ENCODE measurements around the gene ADGRF3. TPM values are rescaled to one million over a fixed set of nuclear protein-coding genes. Genes with fewer than 3 reads are reported as not detected.

Gene ADGRF3
- total RNA-seq, 6 donors from 2014 or later = 0.15 to 2.1 (median 0.30) TPM; not detected in 1

DNA sequence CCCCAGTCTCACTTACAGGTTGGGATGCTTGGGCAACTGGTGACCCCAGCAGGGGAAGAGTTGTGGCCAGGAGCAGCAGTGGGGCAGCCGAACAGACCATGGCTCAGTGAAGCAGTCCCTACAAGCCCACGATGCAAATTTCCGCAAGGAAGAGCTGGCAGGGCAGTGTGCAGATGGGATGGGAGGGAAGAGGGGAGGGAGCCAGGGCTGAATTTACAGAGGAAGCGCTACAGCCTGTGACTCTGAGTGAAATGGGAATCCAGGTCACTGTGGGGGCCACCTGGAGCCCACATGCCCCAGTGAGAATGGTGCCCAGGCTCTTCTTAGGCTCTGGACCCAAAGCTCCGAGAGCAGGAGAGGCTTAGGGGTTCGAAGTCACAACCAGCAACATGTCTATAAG lies 27.6 kb downstream of the ADGRF3 start:
- DNase-seq = no peak

DNA sequence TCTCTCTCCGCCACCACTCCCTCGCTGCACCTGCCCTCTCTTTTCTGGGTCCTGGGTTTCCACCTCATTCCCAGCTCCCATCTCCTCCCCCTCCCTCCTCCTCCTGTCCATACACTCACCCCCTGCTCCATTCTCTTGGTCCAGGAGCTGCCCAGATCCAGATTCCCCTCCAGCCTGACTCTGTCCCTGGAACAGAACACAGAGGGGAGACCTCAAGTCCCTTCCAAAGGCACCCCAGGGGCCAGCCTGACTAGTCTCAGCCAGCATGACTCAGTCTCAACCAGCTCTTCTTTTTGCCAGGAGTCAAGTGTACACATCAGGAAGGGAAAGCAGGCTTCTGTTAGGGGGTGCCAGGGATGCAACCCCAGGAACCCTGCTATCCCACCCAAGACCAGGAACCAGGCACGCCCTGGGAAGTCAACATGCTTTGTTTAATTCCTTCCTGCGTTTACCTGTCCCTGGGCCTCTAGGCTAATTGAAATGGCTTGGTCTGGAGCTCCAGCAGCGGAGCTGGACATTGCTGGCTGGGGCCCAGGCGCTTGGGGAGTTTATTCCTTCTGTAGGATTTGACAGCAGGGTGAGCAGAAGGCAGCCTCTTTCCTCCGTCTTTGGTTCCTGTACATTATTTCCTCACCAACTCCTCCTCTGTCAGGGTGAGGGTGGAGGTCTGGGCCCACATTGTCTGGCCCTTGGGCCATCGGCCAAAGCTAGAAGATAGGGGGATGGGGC lies 29.0 kb downstream of the ADGRF3 start:
- Histone ChIP-seq H3K27ac (no peak overlapping the region), H3K4me1 (no peaks in the 10 kb centered on the region), H3K27me3 (no peaks in the 10 kb centered on the region), H3K36me3 (no peaks in the 10 kb centered on the region), H3K9me3 (no peaks in the 10 kb centered on the region), H3K4me3 (no peak overlapping the region)
- 84% methylated on average over 6 to 8 of the region's 8 CpGs for WGBS, 2 donors
- no peak for TF ChIP-seq POLR2A (IDR thresholded peaks at IDR 0.05)
- no peak for TF ChIP-seq POLR2AphosphoS5 (IDR thresholded peaks at IDR 0.05)
- DNase-seq = no peak
- no peak for ATAC-seq (ENCODE audit: low FRiP score in 2 of 2)

More for the DNA sequence above, 27.6 kb downstream of the ADGRF3 start:
- ATAC-seq (ENCODE audit: low FRiP score in 2 of 2) = no peak
- no peaks in the 10 kb centered on the region for H3K9me3 ChIP-seq
- no peak overlapping the region for H3K27ac ChIP-seq
- no peaks in the 10 kb centered on the region for H3K36me3 ChIP-seq
- no peaks in the 10 kb centered on the region for H3K27me3 ChIP-seq
- no peak overlapping the region for H3K4me3 ChIP-seq
- WGBS, 2 donors = 62 to 75% methylated on average over 5 to 6 of the region's 6 CpGs
- no peaks in the 10 kb centered on the region for H3K4me1 ChIP-seq
- TF ChIP-seq POLR2A (IDR thresholded peaks at IDR 0.05) (no peak), POLR2AphosphoS5 (IDR thresholded peaks at IDR 0.05) (no peak), EP300 (IDR thresholded peaks at IDR 0.05) (no peak)
- TF ChIP-seq, protein P1, sequence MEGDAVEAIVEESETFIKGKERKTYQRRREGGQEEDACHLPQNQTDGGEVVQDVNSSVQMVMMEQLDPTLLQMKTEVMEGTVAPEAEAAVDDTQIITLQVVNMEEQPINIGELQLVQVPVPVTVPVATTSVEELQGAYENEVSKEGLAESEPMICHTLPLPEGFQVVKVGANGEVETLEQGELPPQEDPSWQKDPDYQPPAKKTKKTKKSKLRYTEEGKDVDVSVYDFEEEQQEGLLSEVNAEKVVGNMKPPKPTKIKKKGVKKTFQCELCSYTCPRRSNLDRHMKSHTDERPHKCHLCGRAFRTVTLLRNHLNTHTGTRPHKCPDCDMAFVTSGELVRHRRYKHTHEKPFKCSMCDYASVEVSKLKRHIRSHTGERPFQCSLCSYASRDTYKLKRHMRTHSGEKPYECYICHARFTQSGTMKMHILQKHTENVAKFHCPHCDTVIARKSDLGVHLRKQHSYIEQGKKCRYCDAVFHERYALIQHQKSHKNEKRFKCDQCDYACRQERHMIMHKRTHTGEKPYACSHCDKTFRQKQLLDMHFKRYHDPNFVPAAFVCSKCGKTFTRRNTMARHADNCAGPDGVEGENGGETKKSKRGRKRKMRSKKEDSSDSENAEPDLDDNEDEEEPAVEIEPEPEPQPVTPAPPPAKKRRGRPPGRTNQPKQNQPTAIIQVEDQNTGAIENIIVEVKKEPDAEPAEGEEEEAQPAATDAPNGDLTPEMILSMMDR (IDR thresholded peaks at IDR 0.05) = no peak

DNA sequence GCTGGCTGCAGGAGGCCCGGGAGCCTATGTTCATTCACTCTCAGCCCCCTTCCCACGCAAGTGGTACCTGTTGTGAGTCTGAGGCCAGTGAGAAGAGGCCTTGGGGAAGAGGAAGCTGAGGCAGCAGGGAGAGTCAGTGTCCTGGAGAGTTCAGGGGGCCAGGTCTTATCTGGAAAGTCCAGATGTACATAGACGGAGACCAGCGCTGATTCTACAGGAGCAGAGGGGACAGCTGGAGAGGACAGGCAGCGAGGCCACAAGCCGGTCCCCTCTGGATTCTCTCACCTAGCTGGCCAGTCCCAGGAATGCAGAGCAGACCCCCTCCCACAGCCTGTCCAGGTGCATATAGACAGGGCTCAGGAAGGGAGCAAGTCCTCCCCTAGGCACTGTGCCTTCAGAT lies 29.7 kb downstream of the ADGRF3 start:
- TF ChIP-seq POLR2AphosphoS5 (IDR thresholded peaks at IDR 0.05) (no peak), POLR2A (IDR thresholded peaks at IDR 0.05) (no peak), EP300 (IDR thresholded peaks at IDR 0.05) (no peak)
- TF ChIP-seq, protein P1 (IDR thresholded peaks at IDR 0.05) = no peak
- WGBS, 2 donors = 90 to 94% methylated on average over 6 of the region's 6 CpGs
- H3K4me3 ChIP-seq = no peak overlapping the region
- no peaks in the 10 kb centered on the region for H3K4me1 ChIP-seq
- ATAC-seq (ENCODE audit: low FRiP score in 2 of 2) = no peak
- no peaks in the 10 kb centered on the region for H3K36me3 ChIP-seq
- no peak overlapping the region for H3K27ac ChIP-seq
- DNase-seq = no peak
- no peaks in the 10 kb centered on the region for H3K9me3 ChIP-seq
- no peaks in the 10 kb centered on the region for H3K27me3 ChIP-seq

DNA sequence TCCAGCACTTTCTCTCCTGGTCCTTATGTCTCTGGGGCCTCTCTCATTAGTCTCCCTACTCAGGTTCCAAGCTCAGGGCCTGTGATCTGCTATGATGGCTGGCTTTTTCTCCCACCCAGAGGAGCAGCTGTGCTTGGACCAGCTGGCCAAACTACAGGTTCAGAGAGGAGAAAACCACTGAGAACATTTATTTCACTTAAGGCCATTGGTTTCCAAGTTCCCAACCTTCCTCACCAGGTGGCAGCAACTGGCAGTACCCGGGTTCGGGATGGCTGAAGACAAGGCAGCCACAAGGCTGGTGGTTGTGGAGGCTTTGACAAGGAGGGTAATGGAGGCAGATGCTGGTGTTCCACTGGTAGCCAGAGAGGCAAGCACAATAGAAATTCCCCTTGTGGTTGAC lies 30.5 kb downstream of the ADGRF3 start:
- Histone ChIP-seq H3K4me3 (no peak overlapping the region), H3K36me3 (no peaks in the 10 kb centered on the region), H3K4me1 (no peaks in the 10 kb centered on the region), H3K27me3 (no peaks in the 10 kb centered on the region), H3K27ac (no peak overlapping the region), H3K9me3 (no peaks in the 10 kb centered on the region)
- ATAC-seq (ENCODE audit: low FRiP score in 2 of 2) (no peak), DNase-seq (no peak)
- 69 to 70% methylated on average over 2 of the region's 2 CpGs for WGBS, 2 donors
- TF ChIP-seq POLR2AphosphoS5 (IDR thresholded peaks at IDR 0.05) = no peak
- TF ChIP-seq, protein P1 (IDR thresholded peaks at IDR 0.05) = no peak
- TF ChIP-seq POLR2A (IDR thresholded peaks at IDR 0.05) = no peak
- no peak for TF ChIP-seq EP300 (IDR thresholded peaks at IDR 0.05)

DNA sequence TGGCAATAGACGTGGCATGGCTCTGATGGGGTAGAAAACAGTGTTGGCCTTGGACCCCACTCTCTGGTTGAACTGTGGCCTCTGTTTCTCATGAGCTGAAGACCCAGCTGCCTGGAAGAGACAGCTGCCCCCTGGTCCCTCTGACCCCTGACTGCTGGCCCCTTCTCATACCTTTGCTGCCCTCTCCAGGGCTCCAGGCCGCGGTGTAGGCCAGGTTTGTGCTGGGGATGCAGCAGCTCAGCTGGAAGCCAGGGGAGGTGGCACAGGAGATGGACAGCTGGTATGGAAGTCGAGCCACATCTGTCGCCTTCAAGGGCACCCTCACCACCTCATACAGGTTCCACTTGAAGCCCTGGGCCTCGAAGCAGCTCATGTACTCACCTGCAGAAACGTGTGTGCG lies 32.3 kb downstream of the ADGRF3 start:
- Histone ChIP-seq H3K36me3 (no peaks in the 10 kb centered on the region), H3K27ac (no peak overlapping the region), H3K4me1 (no peaks in the 10 kb centered on the region), H3K9me3 (no peaks in the 10 kb centered on the region), H3K4me3 (no peak overlapping the region), H3K27me3 (no peaks in the 10 kb centered on the region)
- DNase-seq (peak in 1 of 2 donors; percentile 43), ATAC-seq (ENCODE audit: low FRiP score in 2 of 2) (no peak)
- TF ChIP-seq POLR2A (IDR thresholded peaks at IDR 0.05) (no peak), EP300 (IDR thresholded peaks at IDR 0.05) (no peak), POLR2AphosphoS5 (IDR thresholded peaks at IDR 0.05) (no peak)
- TF ChIP-seq, protein P1 (IDR thresholded peaks at IDR 0.05) = no peak
- WGBS, 2 donors = 64 to 76% methylated on average over 3 to 8 of the region's 8 CpGs

Data from upper lobe of left lung (tissue), 6 donors.